Measurements from ENCODE around the gene MT1A.

Gene MT1A

GRCh38 chr16:56636616-56637413, 1.7 kb upstream of the MT1A start:
- Histone ChIP-seq H3K4me3 (replicated peaks; ENCODE audit: insufficient read depth, low read length) (no peak overlapping the region), H3K27me3 (ENCODE audit: insufficient read depth, poor library complexity, severe bottlenecking) (peaks cover 74% of the 10 kb centered on the region), H3K27ac (replicated peaks) (no peak overlapping the region)
- TF ChIP-seq POLR2AphosphoS5 (IDR thresholded peaks at IDR 0.05; ENCODE audit: low read depth) (no peak), REST (IDR thresholded peaks at IDR 0.05; ENCODE audit: insufficient replicate concordance, low read depth) (no peak), GABPA (IDR thresholded peaks at IDR 0.05; ENCODE audit: low read depth) (no peak), CTCF (IDR thresholded peaks at IDR 0.05; ENCODE audit: insufficient read depth, low read length) (no peak), SPI1 (IDR thresholded peaks at IDR 0.05; ENCODE audit: borderline replicate concordance, low read depth) (no peak)
- no peak for DNase-seq (ENCODE audit: low read depth in 1 of 2, low spot score in 1 of 2)

- Histone ChIP-seq H3K4me3 (replicated peaks; ENCODE audit: insufficient read depth, low read length) (no peak overlapping the region), H3K27ac (replicated peaks) (no peak overlapping the region), H3K27me3 (ENCODE audit: insufficient read depth, poor library complexity, severe bottlenecking) (peaks cover 73% of the 10 kb centered on the region)
- TF ChIP-seq GABPA (IDR thresholded peaks at IDR 0.05; ENCODE audit: low read depth) (no peak), CTCF (IDR thresholded peaks at IDR 0.05; ENCODE audit: insufficient read depth, low read length) (no peak), POLR2AphosphoS5 (IDR thresholded peaks at IDR 0.05; ENCODE audit: low read depth) (no peak), REST (IDR thresholded peaks at IDR 0.05; ENCODE audit: insufficient replicate concordance, low read depth) (no peak), SPI1 (IDR thresholded peaks at IDR 0.05; ENCODE audit: borderline replicate concordance, low read depth) (no peak)
- DNase-seq (ENCODE audit: low read depth in 1 of 2, low spot score in 1 of 2), result no peak
These were observed 579 bp downstream of the MT1A start for GRCh38 chr16:56639045-56639444.

GRCh38 chr16:56640076-56640475, 1.6 kb downstream of the MT1A start:
- Histone ChIP-seq H3K27ac (replicated peaks) (no peak overlapping the region), H3K27me3 (ENCODE audit: insufficient read depth, poor library complexity, severe bottlenecking) (peaks cover 73% of the 10 kb centered on the region), H3K4me3 (replicated peaks; ENCODE audit: insufficient read depth, low read length) (no peak overlapping the region)
- DNase-seq (ENCODE audit: low read depth in 1 of 2, low spot score in 1 of 2), result no peak
- no peak for TF ChIP-seq POLR2AphosphoS5 (IDR thresholded peaks at IDR 0.05; ENCODE audit: low read depth)
- no peak for TF ChIP-seq REST (IDR thresholded peaks at IDR 0.05; ENCODE audit: insufficient replicate concordance, low read depth)
- TF ChIP-seq GABPA (IDR thresholded peaks at IDR 0.05; ENCODE audit: low read depth), result no peak
- no peak for TF ChIP-seq SPI1 (IDR thresholded peaks at IDR 0.05; ENCODE audit: borderline replicate concordance, low read depth)
- TF ChIP-seq CTCF (IDR thresholded peaks at IDR 0.05; ENCODE audit: insufficient read depth, low read length), result no peak
